Caki2 (cell line): Measurements from ENCODE around the gene TENM4. TPM values are rescaled to one million over a fixed set of nuclear protein-coding genes. Genes with fewer than 3 reads are reported as not detected.

Experiments used
- DNase-seq: peaks from one replicate; pipeline ENCODE4 v3.0.0-alpha.2; 2015; ENCODE audit warnings: low read depth
- in situ Hi-C: cut with HindIII; loops from 2 replicates; pipeline ENCODE4 v1.10.0; 2016; ENCODE audit warnings: low sequenced_read_pairs, low pct_unique_long_range_greater_than_20kb, mixed read lengths
- total RNA-seq: library from RNA; depleted of rRNA; stranded (reverse); fragments of >200 nt; shearing (Covaris generic); gene quantifications from 2 replicates; pipeline ENCODE4 v1.2.3, GENCODE V29; 2014; ENCODE audit warnings: low replicate concordance

Gene TENM4
- total RNA-seq, 1 experiment from 2014 or later = 0.17 TPM

DNA sequence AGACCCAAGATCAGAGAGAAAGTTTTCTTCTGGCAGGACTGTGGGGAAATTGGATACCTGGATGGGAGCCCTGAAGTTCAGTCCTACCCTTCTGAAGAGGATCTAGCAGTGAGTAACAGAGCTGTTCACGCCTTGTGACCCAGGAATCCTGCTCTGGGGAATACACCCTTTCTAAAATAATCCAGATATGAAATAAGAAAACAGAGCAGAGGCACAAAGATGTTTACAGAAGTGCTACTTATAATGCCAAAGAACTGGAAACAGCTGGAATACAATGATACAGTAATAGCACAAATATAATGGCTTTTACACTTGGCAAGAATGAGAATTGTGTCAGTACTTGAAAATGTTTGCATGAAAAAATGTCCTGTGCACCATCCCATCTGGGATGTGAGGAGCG is 562.2 kb downstream of the TENM4 start:
- in situ Hi-C loops = no loop called here

DNA sequence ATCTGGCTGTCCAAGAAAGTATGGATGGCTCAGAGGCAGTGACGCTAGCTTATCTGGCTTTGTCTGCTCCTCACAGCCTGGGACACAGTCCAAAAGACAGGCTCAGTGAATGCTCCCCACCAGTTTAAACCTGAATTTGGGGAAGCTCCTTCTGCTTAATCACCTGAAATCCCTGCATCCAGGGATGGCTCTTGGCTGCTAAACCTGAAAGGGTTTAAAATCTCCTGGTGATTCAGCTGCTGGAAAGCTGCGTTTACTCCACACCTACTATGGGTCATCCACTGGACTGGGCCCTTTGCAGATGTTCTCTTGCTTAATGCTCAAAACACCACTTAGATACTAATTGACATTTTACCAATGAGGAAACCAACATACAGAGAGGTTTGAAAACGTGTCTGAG is 564.2 kb downstream of the TENM4 start:
- in situ Hi-C loops = no loop called here
- no peak for DNase-seq

More for the DNA sequence above, 562.2 kb downstream of the TENM4 start:
- DNase-seq = no peak

DNA sequence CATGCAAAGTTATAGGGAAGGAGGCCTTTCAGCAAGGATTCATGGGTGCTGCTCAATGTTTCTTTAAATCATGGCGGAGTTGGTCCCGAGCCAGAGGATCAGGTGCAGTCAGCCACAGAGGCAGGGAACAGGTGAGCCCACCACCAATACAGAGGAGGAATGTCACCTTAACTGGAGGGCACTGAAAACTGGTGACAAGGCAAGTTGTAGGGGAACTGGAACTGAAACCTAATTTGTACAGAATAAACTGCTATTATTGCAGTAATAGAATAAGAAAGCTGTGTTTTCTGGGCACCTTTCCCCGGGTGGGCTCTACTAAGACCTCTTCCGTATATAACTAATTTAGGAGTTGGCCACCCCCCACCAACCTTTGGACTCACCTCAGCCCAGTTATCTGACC is 570.2 kb downstream of the TENM4 start:
- in situ Hi-C loops = no loop called here

DNA sequence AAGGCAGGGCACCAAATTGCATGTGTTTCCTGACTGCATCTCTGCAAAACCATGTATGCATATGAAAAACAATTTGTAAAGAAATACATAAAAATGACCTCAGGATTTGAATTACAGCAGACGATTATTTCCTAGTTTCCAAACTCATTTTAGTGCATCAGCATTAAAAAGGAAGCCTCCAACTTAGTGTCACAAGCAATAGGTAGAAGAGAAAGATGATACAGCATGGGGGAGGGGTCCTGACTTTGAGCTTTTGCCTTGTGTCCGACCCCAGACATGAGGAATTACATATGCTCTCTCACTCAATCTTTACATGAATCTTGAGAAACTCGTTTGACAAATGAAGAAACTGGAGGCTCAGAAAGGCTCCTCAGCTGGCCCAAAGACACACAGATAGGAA is 571.5 kb downstream of the TENM4 start:
- no peak for DNase-seq
- in situ Hi-C loops = no loop called here

More for the DNA sequence above, 570.2 kb downstream of the TENM4 start:
- DNase-seq = no peak

DNA sequence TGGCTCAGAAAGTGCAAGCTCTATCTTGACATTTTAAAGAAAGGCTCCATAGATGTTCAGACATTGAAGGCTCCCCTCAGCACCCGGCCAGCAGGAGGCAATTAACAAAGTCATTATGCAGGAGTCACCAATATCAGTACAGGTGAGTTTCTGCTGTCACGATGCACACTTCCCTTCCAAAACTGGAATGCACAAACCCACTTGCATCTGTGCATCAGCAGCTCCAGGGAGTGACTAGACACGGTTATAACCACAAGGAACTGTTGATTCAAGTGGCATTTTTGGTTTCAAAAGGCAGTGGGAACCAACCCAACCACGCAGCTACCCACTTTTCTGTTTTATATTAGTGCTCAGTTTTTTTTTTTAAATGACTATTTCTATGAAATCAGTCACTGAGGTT is 572.3 kb downstream of the TENM4 start:
- no peak for DNase-seq

DNA sequence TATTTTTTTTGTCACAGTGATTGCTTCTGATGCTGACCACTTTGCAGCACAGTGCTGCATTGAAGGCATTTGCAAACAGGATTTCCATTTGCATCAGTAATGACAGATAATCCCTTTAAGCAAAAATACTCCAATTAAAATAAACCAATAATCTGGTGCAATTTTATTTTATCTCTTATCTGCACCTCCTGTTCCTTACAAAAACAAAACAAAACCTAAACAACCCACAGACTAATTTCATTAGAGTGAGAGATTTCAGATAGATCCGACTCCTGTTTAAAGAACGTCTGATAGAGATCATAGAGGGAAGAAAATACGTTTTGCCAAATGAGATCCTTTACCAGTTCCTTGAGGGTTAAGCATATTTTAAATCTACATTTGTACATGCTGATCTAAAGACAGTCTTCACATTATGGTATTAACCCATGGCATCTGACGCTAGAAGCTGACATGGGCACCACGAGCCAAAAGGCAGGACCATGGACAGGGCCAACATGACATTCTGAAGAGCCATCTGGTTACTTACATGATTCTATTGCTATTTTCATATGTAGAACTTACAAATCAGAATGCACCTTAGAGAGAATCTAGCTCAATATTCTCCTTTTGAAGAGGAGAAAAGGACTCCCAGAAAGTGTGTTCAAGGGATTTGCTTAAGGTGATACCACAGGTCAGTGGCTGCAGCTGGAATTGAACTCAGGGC is 580.0 kb downstream of the TENM4 start:
- in situ Hi-C loops = no loop called here
- no peak for DNase-seq

More for the DNA sequence above, 572.3 kb downstream of the TENM4 start:
- in situ Hi-C loops = no loop called here

DNA sequence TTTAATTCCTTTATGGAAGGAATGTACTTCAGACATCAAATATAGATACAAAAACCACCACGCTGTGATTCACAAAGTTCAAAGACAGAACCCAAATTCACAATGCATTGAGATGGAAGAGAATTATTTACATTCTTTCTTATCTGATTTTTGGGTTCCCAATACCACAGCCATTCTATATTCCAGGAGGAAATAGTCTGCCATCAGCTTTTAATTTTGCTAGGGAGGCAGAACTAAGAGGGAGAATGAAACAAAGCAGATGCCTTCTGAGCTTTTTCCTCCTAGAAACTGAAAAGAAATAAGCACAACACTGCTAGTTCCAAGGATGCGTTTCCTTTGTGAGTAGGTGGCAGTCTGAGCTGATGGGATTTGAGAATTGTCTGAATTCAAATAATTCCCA is 583.1 kb downstream of the TENM4 start:
- in situ Hi-C loops = no loop called here
- DNase-seq = no peak

DNA sequence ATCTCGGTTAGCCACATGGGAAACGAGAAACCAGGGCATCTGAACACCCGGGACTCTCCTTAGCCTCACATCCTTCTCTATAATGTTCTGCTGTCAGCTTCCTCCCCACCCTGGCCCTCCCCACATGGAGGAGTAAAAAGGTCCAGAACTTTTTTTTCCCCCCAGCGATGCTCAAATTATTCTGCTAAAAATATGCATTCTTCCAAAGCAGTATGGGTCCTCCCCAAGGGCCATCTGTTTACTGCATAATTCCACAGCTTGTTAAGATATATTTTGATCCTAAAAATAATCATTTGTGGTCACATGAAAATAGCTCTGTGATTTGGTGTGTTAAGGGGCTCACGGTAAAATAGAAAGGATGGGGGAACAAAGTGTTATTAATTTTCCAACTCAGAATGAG is 584.6 kb downstream of the TENM4 start:
- DNase-seq = no peak
- in situ Hi-C loops = no loop called here

DNA sequence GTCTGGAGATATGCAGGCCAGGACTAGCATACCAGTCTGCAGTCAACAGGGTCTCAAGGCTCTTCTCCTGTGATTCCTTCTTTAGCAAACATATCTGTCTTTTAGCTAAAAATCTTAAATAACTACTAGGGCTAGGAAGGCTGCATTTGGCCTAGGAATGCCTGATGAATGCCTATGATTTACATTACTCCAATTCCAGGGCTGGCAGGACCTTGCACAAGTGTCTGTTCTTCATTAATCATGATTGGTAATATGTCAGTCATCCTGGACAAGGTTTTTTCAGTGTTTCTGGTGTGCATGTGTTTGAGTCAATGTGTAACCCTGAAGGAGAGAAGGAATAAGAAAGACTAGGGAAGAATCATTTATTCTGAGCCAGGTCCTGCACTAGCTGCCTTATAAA is 585.7 kb downstream of the TENM4 start:
- DNase-seq = no peak
- in situ Hi-C loops = no loop called here

DNA sequence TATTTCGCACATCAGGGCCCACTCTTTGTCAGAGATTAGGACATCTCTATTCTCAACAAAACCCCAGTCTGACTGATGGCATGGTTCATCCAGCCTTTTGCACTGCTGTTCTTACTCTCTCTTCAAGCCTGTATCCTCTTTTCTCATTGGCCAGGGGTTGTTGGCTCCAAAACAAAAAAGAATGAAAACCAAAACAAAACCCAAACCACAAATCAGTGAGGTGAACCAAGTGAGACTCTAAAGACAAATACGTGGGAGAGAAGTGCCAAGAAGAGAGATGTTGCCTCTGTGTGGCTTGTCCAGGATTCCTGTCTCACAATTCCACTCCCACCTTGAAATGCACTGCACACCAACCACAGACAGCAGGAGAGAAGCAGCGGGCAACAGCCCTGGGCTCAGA is 587.3 kb downstream of the TENM4 start:
- in situ Hi-C loops = no loop called here
- DNase-seq = no peak

DNA sequence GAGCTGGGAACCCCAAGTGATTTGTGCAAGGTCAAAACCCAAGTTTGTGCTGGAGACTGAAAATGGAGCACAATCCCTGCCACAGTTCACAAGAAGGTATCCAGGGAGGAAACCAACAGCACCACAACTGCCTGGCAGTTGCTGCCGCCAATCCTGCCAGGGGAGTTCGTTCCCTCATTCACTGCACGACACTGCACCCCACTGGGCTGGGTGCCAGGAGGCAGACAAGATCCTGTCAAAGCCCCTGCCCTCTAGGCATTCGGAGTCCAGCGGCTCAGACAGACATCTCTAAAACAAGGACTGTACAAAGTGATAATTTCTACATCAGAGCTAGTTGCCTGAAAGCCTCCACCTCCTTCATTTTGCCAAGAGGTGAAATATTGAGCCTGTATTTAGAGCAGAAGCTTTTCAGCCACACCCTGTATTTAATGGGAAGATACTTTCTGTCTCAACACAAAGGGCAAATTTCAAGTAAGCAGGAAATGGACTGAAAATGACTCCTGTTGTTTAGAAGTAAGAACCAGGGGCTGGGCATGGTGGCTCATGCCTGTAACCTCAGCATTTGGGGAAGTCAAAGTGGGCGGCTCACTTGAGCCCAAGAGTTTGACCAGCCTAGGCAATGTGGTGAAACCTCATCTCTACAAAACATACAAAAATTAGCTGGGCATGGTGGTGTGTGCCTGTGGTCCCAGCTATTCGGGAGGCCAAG is 588.8 kb downstream of the TENM4 start:
- no peak for DNase-seq
- in situ Hi-C loops = no loop called here

DNA sequence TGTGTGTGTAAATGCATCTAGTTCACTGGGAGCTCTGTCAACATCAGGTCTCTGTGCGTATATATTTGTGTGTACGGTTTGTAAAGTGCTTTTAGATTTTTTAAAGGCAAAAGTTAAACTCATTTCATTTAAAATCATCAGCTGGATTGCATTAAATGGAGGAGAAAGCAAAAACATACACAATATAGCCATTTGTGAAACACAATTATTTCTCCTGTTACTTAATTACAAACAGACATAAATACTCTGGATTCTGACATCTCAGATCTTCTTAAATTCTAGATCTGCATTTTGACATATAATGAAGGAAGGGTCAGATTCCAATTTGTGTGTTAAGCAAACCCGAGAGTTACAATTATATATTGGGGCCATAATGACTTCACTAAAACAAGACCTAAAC is 590.8 kb downstream of the TENM4 start:
- in situ Hi-C loops = no loop called here
- no peak for DNase-seq

DNA sequence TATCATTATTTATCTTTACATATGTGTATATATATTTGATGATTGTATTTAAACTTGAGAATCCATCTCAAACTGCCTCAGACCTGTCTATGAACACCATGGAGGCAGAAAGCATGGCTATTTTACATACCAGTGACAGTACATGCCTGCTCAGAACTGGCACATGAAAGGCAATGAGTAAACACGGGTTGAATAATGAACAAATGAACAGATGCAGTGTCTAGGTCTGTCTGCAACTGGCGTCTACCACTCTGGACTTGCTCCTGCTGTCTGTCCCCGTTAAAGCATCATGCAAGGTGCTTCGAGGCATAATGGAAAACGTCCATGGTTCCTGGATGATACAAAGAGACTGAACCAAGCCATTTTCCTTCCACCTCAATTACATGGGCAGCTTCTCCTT is 594.6 kb downstream of the TENM4 start:
- no peak for DNase-seq
- in situ Hi-C loops = no loop called here

DNA sequence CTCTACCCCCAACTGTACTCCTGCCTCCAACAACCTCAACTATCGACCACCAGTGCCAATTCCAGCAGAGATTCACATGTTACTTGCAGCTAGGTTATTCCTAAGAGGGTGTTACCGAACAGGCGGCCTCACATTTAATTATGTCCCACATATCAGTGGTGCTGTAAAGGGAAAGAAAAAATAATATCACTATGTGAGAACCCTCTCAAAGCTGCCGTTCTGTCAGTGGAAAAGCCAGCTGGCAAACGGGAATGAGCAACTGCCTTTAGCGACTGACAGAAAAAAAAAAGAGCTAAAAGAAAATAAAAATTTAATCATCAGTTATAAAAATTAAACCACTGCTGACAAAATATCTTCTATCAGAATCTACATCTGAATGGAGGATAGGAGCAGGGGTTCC is 595.3 kb downstream of the TENM4 start:
- no peak for DNase-seq
- in situ Hi-C loops = no loop called here

DNA sequence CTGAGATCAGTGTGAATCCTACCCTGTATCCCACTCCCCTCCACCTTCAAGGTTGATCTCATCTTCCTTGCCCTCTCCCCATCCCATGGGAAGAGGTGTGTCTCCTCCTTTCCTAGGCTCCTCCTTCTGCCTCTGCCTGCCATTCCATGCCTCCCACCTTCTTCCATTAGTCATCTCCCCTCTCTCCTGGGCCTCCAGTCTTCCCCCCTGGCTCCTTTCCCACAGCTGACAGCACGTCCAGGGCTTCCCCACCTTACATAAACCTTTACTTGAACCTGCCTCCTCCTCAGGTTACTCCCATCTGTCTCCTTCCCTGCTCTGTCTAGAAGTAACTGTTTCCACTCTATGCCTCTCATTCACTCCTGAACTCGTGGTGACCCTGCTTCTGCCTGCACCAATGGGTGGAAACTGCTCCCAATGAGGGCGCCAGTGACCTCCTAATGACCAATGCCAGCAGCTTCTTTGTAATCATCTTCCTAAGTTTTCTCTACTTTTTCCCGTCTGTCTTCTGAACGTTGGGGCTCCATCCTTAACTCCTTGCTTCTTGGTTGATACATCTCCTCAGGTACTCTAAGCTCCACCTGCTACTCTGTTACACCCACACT is 599.3 kb downstream of the TENM4 start:
- in situ Hi-C loops = no loop called here
- DNase-seq = peak; percentile 16

DNA sequence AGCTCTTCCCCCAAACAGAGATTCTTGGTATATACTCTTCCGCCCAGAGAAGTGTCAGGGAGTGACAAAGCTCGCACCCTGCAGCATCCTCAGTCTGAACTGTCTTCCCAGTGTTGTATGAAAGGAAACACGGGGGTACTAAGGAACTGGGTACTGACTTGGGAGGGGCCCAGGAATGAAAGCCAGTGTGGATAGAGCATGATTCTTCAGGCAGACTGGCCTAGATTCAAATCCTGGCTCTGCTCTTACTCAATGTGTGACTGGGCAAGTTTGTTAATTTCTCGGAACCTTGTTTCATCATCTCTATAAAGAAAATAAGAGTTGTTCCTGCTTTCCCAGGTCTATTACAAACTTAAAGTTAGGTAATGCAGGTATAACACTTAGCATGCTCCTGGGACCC is 600.2 kb downstream of the TENM4 start:
- DNase-seq = no peak

DNA sequence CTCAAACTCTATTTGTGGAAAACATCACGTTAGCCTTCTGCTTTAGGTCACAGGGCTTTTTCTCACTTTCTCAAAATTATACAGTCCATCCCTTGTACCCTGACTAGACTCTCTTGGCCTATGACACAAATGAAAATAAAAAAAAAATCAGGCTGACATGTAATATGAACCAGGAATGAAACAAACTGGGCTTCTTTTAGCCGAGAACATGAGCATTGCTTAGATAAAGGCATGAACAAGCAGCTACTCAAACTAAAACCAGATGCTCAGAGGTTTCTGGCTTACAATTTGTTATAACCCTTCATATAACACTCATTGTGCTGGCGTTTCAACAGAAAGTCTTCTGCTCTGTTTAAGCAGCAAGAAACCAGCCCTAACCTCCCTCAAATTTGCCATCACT is 600.6 kb downstream of the TENM4 start:
- in situ Hi-C loops = no loop called here
- no peak for DNase-seq

More for the DNA sequence above, 600.2 kb downstream of the TENM4 start:
- in situ Hi-C loops = no loop called here

DNA sequence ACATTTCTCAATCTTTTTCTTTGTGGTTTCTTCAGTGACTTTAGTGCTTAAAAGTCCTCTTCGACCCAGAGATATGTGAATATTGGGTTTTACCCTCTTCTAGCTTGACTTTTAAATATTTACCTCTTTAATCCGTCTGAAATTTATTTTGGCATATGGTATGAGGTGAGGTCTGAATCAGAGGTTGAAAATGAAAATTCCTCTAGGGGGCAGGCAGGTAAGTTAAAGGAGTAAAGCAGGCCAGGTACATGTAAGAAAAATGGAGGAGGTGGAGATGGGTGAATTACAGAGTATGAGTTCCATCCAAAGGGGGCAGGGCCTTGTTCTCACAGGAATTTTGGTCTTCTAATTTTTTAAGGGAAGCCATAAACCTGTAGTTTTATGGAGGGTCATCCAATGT is 602.4 kb downstream of the TENM4 start:
- in situ Hi-C loops = no loop called here
- DNase-seq = no peak

DNA sequence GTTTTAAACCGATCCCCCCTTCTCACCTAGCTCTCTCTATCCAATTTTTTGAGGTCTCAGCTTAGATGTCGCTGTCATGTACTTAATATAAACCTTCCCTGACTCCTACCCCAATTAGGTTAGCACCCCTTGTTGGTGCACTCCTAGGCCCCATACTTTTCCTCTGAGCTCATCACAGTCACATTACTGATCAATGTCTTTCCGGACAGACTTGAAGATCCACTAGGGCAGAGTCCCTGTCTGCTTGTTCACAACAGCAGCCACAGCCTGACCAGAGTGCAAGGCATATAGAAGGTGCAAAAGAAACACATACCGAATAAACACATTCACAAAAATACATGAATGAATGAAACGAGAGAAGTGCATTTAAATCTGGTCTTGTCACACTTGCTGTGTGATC is 605.2 kb downstream of the TENM4 start:
- no peak for DNase-seq
- in situ Hi-C loops = no loop called here

DNA sequence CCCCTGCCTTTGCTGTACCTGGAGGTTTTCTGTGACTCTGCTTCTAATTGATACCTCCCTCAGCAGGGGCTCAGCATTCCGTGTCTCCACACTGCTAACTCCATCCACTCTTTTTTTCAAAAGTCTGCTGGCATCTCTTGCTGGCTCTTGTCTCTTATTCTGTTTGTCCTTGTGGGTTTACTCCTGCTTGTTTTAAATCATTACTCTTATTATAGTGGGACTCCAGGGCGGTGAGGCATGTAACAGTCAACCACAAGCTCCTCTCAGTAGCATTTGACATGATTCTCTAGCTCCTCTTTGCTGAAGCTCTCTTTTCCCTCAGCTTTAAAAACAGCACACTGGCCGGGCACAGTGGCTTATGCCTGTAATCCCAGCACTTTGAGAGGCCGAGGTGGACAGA is 605.9 kb downstream of the TENM4 start:
- in situ Hi-C loops = no loop called here
- DNase-seq = no peak
